HG03432 (cell line): ENCODE data around the gene LARP6.
"Not testable (repeated sequence)": the region's sequence is repeated elsewhere in the genome, so short reads cannot be mapped to it uniquely, and the experiment has no call there.

Experiments
- ATAC-seq: cut with Tn5 transposase; IDR thresholded peaks from one replicate; pipeline ENCODE4 v1.9.1; 2021; ENCODE audit warnings: mild to moderate bottlenecking, moderate library complexity; ENCODE audit not compliant: unreplicated experiment

LARP6 gene

GRCh38 chr15:70859322-70859908 lies 5.5 kb upstream of the LARP6 start:
- ATAC-seq, result no peak

- not testable (repeated sequence) for ATAC-seq
Measured at GRCh38 chr15:70858614-70859321, 4.8 kb upstream of the LARP6 start.

- no peak for ATAC-seq
Measured at GRCh38 chr15:70857562-70858285, 3.8 kb upstream of the LARP6 start.

GRCh38 chr15:70856884-70857561 lies 3.1 kb upstream of the LARP6 start:
- no peak for ATAC-seq

GRCh38 chr15:70856177-70856883 lies 2.4 kb upstream of the LARP6 start:
- no peak for ATAC-seq

- no peak for ATAC-seq
Measured at GRCh38 chr15:70855764-70856163, 1.8 kb upstream of the LARP6 start.

- no peak for ATAC-seq
Measured at GRCh38 chr15:70854666-70854976, 664 bp upstream of the LARP6 start.

GRCh38 chr15:70853318-70853972 lies 512 bp downstream of the LARP6 start:
- no peak for ATAC-seq

GRCh38 chr15:70852501-70853317 lies 1.2 kb downstream of the LARP6 start:
- ATAC-seq, result no peak

- no peak for ATAC-seq
Measured at GRCh38 chr15:70851889-70852288, 2.1 kb downstream of the LARP6 start.

GRCh38 chr15:70845602-70846360 lies 8.2 kb downstream of the LARP6 start:
- no peak for ATAC-seq

- no peak for ATAC-seq
Measured at GRCh38 chr15:70837476-70837875, 16.5 kb downstream of the LARP6 start.

- no peak for ATAC-seq
Measured at GRCh38 chr15:70835841-70836240, 18.1 kb downstream of the LARP6 start.

GRCh38 chr15:70835415-70835814 lies 18.5 kb downstream of the LARP6 start:
- ATAC-seq, result no peak

- no peak for ATAC-seq
Measured at GRCh38 chr15:70834999-70835398, 19.0 kb downstream of the LARP6 start.

- ATAC-seq, result no peak
Measured at GRCh38 chr15:70833861-70834765, 19.8 kb downstream of the LARP6 start.

- ATAC-seq, result no peak
Measured at GRCh38 chr15:70833422-70833821, 20.5 kb downstream of the LARP6 start.

GRCh38 chr15:70832176-70832575 lies 21.8 kb downstream of the LARP6 start:
- no peak for ATAC-seq
